ENCODE measurements around the gene MAMDC2.

The MAMDC2 gene

GRCh38 chr9:70131296-70131695, 87.6 kb downstream of the MAMDC2 start:
- DNase-seq (ENCODE audit: low read depth in 3 of 3, low spot score in 1 of 3) = no peak

- no peak for DNase-seq (ENCODE audit: low read depth in 3 of 3, low spot score in 1 of 3)
These were observed 89.9 kb downstream of the MAMDC2 start for GRCh38 chr9:70133253-70134208.

GRCh38 chr9:70134360-70134759, 90.7 kb downstream of the MAMDC2 start:
- no peak for DNase-seq (ENCODE audit: low read depth in 3 of 3, low spot score in 1 of 3)

GRCh38 chr9:70135176-70135575, 91.5 kb downstream of the MAMDC2 start:
- DNase-seq (ENCODE audit: low read depth in 3 of 3, low spot score in 1 of 3) = no peak

- DNase-seq (ENCODE audit: low read depth in 3 of 3, low spot score in 1 of 3) = no peak
These were observed 93.0 kb downstream of the MAMDC2 start for GRCh38 chr9:70136632-70137031.

- no peak for DNase-seq (ENCODE audit: low read depth in 3 of 3, low spot score in 1 of 3)
These were observed 93.9 kb downstream of the MAMDC2 start for GRCh38 chr9:70137577-70137976.

GRCh38 chr9:70142101-70142500, 98.5 kb downstream of the MAMDC2 start:
- no peak for DNase-seq (ENCODE audit: low read depth in 3 of 3, low spot score in 1 of 3)

GRCh38 chr9:70143394-70144130, 99.9 kb downstream of the MAMDC2 start:
- DNase-seq (ENCODE audit: low read depth in 3 of 3, low spot score in 1 of 3) = no peak

GRCh38 chr9:70144131-70144503, 100.5 kb downstream of the MAMDC2 start:
- no peak for DNase-seq (ENCODE audit: low read depth in 3 of 3, low spot score in 1 of 3)

- DNase-seq (ENCODE audit: low read depth in 3 of 3, low spot score in 1 of 3) = no peak
These were observed 102.3 kb downstream of the MAMDC2 start for GRCh38 chr9:70145981-70146380.

GRCh38 chr9:70147196-70147595, 103.5 kb downstream of the MAMDC2 start:
- no peak for DNase-seq (ENCODE audit: low read depth in 3 of 3, low spot score in 1 of 3)

GRCh38 chr9:70147651-70148050, 104.0 kb downstream of the MAMDC2 start:
- DNase-seq (ENCODE audit: low read depth in 3 of 3, low spot score in 1 of 3) = no peak

GRCh38 chr9:70152350-70152749, 108.7 kb downstream of the MAMDC2 start:
- DNase-seq (ENCODE audit: low read depth in 3 of 3, low spot score in 1 of 3) = no peak

GRCh38 chr9:70156729-70157128, 113.1 kb downstream of the MAMDC2 start:
- DNase-seq (ENCODE audit: low read depth in 3 of 3, low spot score in 1 of 3) = no peak

- DNase-seq (ENCODE audit: low read depth in 3 of 3, low spot score in 1 of 3) = no peak
These were observed 116.0 kb downstream of the MAMDC2 start for GRCh38 chr9:70159630-70160029.

GRCh38 chr9:70160686-70161600, 117.3 kb downstream of the MAMDC2 start:
- no peak for DNase-seq (ENCODE audit: low read depth in 3 of 3, low spot score in 1 of 3)

- DNase-seq (ENCODE audit: low read depth in 3 of 3, low spot score in 1 of 3) = no peak
These were observed 121.5 kb downstream of the MAMDC2 start for GRCh38 chr9:70165006-70165602.

GRCh38 chr9:70168521-70168920, 124.9 kb downstream of the MAMDC2 start:
- no peak for DNase-seq (ENCODE audit: low read depth in 3 of 3, low spot score in 1 of 3)

GRCh38 chr9:70169222-70169621, 125.6 kb downstream of the MAMDC2 start:
- DNase-seq (ENCODE audit: low read depth in 3 of 3, low spot score in 1 of 3) = no peak

- DNase-seq (ENCODE audit: low read depth in 3 of 3, low spot score in 1 of 3) = no peak
These were observed 126.6 kb downstream of the MAMDC2 start for GRCh38 chr9:70170151-70170790.

Data from stimulated activated CD4-positive, alpha-beta T cell treated with anti-CD3 and anti-CD28 coated beads, TNF-alpha, amount 100 ng/mL, for 1 hour (primary cell).